Smooth muscle cell of the brain vasculature (primary cell): ENCODE data around the gene EMC7.
"Not testable (repeated sequence)": the region's sequence is repeated elsewhere in the genome, so short reads cannot be mapped to it uniquely, and the experiment has no call there.

Source experiments
- DNase-seq: peaks from one replicate; pipeline ENCODE4 v3.0.0-alpha.2; 2012; ENCODE audit warnings: low read depth, low spot score

EMC7 gene

GRCh38 chr15:34101366-34102174 lies at the start of gene EMC7, which contains the start of gene PGBD4:
TSS of gene EMC7 (minus strand) at chr15:34101862. CDS start at chr15:34101839, 23 bp downstream.
TSS of gene PGBD4 (plus strand) at chr15:34102083. CDS start at chr15:34102532, 449 bp downstream.
- peak; percentile 99 for DNase-seq

- no peak for DNase-seq
These were observed 45.9 kb upstream of the EMC7 start for GRCh38 chr15:34147371-34148140.

GRCh38 chr15:34133511-34133910 lies 31.8 kb upstream of the EMC7 start:
- DNase-seq = no peak

GRCh38 chr15:34132881-34133280 lies 31.2 kb upstream of the EMC7 start:
- DNase-seq = no peak

GRCh38 chr15:34128898-34129297 lies 27.2 kb upstream of the EMC7 start:
- DNase-seq = no peak

- DNase-seq = no peak
These were observed 24.9 kb upstream of the EMC7 start for GRCh38 chr15:34126522-34126921.

GRCh38 chr15:34125945-34126344 lies 24.3 kb upstream of the EMC7 start:
- no peak for DNase-seq

GRCh38 chr15:34124651-34125050 lies 23.0 kb upstream of the EMC7 start:
- DNase-seq = no peak

GRCh38 chr15:34122771-34123183 lies 21.1 kb upstream of the EMC7 start:
- peak; percentile 58 for DNase-seq

GRCh38 chr15:34121786-34122185 lies 20.1 kb upstream of the EMC7 start:
- DNase-seq = not testable (repeated sequence)

GRCh38 chr15:34120420-34120819 lies 18.8 kb upstream of the EMC7 start:
- not testable (repeated sequence) for DNase-seq

GRCh38 chr15:34119291-34119690 lies 17.6 kb upstream of the EMC7 start:
- DNase-seq = no peak

GRCh38 chr15:34116620-34117019 lies 15.0 kb upstream of the EMC7 start:
- no peak for DNase-seq

GRCh38 chr15:34114739-34115138 lies 13.1 kb upstream of the EMC7 start:
- DNase-seq = no peak

- no peak for DNase-seq
These were observed 12.6 kb upstream of the EMC7 start for GRCh38 chr15:34114215-34114614.

- no peak for DNase-seq
These were observed 9.8 kb upstream of the EMC7 start for GRCh38 chr15:34111488-34111887.

GRCh38 chr15:34109797-34110663 lies 8.4 kb upstream of the EMC7 start:
- DNase-seq = peak; percentile 32

GRCh38 chr15:34107315-34107714 lies 5.7 kb upstream of the EMC7 start:
- no peak for DNase-seq

- no peak for DNase-seq
These were observed 4.8 kb upstream of the EMC7 start for GRCh38 chr15:34106423-34106822.

- DNase-seq = no peak
These were observed 688 bp upstream of the EMC7 start for GRCh38 chr15:34102175-34102925.

GRCh38 chr15:34099914-34100313 lies 1.7 kb downstream of the EMC7 start:
- no peak for DNase-seq
